Activated naive CD4-positive, alpha-beta T cell (primary cell): ENCODE data around the gene ANKRD42.

ENCODE experiments used
- DNase-seq, 4 experiments: peaks; one replicate each; lab custom pipeline; 2025; lab: John Stamatoyannopoulos, UW

ANKRD42 gene

GRCh38 chr11:83193315-83194280 is at the start of gene ANKRD42:
TSS of gene ANKRD42 (plus strand) at chr11:83193712. CDS start at chr11:83194671, 959 bp downstream.
- DNase-seq = peak; percentile 42 to 68 (median 57)

DNA sequence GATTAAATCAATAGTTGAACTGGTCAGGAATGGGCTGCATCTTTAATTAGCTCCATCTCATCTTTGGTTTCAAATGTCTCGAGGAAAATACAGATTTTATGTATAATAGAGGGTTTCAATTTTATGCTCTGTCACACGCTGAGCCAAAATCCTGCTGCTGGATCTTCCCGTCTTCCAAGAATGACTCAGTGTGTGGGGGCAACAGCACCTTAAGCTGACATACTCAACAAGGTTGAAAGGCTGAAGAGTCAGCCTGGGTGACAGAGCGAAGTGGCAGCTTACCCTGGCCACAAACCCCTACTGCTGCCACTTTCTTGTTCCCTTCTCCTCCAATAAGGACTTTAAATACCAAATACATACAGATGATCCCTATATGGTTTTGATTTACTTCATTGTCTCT is 45.6 kb upstream of the ANKRD42 start:
- DNase-seq = no peak

- no peak for DNase-seq
Observed at GRCh38 chr11:83150450-83150849, 43.1 kb upstream of the ANKRD42 start.

DNA sequence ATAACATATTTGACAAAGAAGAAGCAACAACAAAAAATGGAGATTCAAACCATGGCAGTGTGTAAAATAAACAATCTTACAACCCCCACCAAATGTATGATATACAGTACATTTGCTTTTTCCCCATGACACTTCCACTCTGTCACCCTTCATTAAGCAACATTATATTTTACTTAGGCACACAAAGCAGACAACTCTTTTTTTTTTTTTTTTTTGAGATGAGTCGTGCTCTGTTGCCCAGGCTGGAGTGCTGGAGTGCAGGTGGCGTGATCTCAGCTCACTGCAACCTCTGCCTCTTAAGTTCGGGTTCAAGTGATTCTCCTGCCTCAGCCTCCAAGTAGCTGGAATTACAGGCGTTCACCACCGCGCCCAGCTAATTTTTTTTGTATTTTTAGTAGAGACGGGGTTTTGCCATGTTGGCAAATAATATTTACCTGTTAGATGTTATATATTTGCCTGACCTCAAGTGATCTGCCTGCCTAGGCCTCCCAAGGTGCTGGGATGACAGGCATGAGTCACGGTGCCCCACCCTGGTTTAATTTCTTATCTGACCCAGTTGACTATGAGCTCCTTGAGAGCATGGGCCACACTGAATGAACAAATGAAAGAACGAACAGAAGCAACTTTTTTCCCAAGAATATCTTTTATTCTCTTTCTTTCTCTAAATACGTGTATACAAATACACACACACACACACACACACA is 42.1 kb upstream of the ANKRD42 start:
- no peak for DNase-seq

DNA sequence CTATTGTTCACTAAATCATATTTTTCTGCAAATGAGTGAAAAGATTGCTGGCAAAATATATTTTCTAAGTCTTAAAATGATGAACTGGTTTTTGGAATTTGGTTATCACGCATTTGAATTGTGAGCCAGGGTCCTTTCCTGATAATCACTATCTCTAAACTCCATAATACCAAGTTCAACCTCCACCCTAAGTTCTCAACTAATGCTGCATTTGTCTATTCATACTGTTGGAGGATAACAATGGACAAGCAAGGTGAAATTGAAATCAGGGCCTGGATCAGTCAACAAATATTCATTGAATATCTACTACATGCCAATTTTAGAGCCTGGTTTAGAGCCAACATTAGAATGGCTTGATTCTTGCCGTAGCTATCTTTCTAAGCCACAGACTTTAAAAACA is 41.2 kb upstream of the ANKRD42 start:
- DNase-seq = no peak

DNA sequence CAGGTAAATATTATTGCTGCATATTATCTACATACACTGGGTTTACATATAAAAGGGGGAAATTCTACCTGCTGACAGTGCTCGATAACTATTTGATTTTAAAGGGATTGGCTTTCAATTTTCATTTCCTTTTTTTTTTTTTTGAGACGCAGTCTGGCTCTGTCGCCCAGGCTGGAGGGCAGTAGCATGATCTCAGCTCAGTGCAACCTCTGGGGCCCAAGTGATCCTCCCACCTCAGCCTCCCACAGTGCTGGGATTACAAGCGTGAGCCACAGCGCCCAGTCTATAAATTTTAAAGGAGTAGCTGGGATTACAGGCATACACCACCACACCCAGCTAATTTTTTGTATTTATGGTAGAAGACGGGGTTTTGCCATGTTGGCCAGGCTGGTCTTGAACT is 39.7 kb upstream of the ANKRD42 start:
- DNase-seq = no peak

DNA sequence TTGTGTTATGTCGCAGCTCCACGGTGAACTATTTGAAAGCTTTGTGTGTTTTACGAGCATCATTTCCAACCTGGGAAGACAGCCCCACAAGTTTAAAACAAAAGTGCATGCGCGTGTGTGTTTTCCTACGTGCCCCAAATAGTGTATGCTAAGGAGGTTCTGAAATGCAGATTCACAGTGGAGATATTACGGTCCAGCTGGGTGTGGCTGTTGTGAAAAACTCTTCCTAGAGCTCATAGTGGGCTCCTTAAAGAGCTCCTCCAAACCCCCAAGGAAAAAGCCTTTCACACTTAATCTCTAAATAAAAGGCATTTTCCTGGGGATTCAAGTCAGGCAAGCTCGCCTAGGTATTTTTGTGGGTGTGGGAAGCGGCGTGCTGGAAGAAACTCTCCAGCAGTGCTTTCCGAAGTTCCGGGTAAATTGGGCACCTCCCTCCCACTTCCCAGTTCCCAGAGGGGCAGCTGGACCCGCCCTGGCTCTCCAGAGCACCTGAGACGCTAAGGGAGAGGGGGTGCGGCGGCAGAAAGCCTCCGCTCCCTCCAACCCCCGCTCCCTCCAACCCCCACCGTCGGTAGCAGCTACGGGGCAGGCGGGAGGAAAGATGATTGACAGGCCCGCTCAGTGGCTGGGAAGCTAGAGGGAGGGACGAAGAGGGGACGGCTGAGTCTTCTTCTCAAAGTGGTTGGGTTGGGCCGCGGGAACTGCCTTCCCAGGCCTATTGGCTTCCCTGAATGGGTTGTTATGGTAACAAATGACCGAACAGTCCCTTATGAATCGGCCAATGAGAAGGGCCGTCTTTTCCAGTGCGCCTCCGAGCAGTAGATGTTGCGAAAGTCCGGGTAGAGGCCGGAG is 37.1 kb upstream of the ANKRD42 start:
- DNase-seq = peak; percentile 96 to 99 (median 98)

DNA sequence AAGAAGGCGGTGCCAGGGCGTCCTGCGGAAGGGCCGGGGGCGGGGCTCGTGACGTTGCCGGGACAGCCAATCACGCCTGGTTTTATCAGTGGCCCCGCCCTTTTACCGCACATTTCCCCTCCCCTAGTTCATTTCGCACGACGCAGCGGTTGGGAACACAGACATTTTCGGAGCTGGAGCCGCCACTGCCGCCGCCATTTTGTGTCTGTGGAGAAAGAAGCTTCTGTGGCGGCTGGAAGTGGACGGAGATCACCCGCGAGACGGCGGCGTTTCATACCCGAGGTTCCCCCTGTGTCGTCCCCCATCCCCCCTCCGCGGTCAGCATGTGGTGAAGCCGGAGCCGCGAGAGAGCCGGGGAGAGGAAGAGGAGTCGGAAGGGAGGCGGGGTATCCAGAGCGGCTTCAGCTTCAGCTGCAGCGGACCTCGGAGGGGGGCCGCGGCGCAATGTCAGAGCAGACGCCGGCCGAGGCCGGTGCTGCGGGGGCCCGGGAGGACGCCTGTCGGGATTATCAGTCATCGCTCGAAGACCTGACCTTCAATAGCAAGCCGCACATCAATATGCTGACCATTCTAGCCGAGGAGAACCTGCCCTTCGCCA is 36.4 kb upstream of the ANKRD42 start, which contains the start of gene PCF11:
Gene PCF11 (plus strand): TSS at position 136 of the 598 bp plus-strand sequence. CDS start 309 bp downstream, at position 445.
- DNase-seq = peak in 3 of 4 experiments; percentile 97 to 99 (median 98)

- peak; percentile 10 to 39 (median 26) for DNase-seq
Observed at GRCh38 chr11:83157594-83158356, 35.7 kb upstream of the ANKRD42 start.

DNA sequence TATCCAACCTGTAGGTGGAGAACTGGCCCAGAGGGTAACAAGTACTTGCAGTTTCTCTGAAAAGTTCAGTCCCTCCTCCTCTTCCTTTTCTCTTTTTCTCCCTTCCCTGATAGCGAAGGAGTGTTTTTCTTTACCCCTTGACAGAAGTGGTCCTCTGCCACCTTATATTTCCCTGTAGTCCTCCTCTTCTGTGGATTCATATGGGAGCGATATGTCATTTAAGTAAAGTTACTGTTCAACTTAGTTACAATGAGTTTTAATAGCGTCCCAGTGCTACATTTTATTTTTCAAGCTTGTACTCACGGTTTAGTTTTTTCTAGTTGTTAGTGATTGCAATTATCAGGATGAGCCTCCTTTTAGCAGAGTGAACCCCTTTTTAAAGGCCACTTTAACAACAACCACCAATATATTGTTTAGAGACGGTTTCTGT is 35.1 kb upstream of the ANKRD42 start:
- no peak for DNase-seq

GRCh38 chr11:83158965-83159901 is 34.3 kb upstream of the ANKRD42 start:
- DNase-seq = no peak

- DNase-seq = no peak
Observed at GRCh38 chr11:83159902-83160865, 33.3 kb upstream of the ANKRD42 start.

GRCh38 chr11:83161610-83162199 is 31.8 kb upstream of the ANKRD42 start:
- no peak for DNase-seq

DNA sequence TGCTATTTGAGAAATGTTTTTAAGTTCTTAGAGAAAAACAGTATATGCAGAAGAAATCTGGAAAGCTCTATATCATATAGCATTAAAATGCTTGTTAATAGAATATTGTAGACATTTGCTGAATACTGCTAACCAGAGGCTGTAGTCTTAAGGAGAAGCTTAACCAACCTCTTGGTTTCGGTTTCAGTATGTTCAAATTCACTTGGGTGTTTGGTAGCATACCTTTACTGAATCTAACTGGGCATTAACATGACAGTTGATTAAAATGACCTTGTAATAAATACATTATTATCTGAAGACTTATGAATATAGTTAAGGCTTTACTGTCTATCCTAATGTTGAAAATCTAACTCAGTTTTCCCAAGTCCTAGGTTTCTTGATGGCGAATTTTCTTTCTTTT is 31.1 kb upstream of the ANKRD42 start:
- no peak for DNase-seq

DNA sequence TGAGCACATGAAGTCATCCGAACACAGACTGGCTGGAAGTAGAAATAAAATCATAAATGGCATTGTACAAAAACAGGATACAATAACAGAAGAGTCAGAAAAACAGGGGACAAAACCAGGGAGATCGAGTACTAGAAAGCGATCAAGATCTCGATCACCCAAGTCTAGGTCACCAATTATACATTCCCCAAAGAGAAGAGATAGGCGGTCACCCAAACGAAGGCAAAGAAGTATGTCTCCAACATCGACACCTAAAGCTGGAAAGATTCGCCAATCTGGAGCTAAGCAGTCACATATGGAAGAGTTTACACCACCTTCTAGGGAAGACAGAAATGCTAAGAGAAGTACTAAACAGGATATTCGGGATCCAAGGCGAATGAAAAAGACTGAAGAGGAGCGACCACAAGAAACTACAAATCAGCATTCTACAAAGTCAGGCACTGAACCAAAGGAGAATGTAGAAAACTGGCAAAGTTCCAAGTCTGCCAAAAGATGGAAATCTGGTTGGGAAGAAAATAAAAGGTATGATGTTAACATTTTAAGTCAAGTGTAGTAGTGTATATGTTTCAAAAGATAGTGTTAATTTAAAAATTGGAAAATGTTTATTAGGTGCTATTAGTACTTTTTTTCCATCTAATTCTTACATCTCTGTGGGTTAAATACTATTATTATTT is 27.2 kb upstream of the ANKRD42 start:
- no peak for DNase-seq

GRCh38 chr11:83168756-83169155 is 24.8 kb upstream of the ANKRD42 start:
- DNase-seq = no peak

DNA sequence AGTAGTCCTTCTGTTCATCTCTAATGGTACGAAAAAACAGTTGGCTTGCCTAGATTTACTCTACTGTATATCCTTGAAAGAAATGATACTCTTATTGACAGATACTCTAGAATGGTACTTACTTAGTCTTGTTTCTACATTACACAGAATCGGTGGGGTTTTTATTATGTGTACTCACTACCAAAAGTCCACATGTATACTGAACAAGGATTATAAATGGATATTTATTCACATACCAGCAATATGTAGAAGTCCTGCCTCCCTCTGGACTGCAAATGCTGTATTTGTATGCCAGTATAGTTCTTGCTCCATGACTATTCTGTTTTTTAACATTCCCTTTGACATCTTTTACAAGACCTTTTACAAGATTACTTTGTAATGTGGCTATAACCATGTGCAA is 22.6 kb upstream of the ANKRD42 start:
- no peak for DNase-seq
